ENCODE measurements around the gene LHX2. TPM values are rescaled to one million over a fixed set of nuclear protein-coding genes. Genes with fewer than 3 reads are reported as not detected.

LHX2 gene
- total RNA-seq, 1 donor from 2014 or later, result not detected

GRCh38 chr9:124012368-124013301 is 1.1 kb downstream of the LHX2 start:
- DNase-seq (ENCODE audit: low spot score), result no peak

DNA sequence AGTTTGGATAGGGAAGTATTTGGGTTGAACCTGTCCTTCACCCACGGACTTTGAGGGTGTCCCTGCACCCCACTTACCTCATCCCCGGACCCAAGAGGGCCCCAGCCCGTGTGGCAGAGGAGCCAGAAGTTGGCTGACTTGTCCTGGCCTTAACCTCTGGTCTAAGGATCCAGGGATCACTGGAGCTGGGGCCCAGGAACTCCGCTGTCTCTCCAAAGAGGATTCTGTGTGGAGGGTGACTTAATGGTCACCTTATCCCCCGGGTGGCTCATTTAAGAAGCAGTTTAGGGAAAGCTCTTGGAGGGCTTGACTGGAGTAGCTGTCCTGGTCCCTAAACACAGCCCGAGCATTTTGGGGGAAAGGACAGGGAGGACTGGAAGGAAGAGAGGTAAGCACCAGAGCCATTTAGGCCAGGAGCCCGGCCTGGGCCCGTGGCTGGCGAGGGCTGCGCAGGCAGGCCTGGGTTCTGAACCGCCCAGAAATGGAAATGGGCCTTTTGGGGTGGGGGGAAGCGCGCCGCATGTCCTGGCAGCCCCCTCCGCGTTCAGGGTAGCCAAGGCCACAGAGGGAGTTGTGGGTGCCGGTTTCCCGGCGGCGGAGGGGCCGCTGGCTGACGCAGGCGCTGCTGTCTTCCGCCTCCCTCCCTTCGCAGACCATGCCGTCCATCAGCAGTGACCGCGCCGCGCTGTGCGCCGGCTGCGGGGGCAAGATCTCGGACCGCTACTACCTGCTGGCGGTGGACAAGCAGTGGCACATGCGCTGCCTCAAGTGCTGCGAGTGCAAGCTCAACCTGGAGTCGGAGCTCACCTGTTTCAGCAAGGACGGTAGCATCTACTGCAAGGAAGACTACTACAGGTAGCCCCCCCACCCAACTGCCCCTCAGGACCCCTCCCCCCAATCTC is 2.0 kb downstream of the LHX2 start:
- no peak for DNase-seq (ENCODE audit: low spot score)

DNA sequence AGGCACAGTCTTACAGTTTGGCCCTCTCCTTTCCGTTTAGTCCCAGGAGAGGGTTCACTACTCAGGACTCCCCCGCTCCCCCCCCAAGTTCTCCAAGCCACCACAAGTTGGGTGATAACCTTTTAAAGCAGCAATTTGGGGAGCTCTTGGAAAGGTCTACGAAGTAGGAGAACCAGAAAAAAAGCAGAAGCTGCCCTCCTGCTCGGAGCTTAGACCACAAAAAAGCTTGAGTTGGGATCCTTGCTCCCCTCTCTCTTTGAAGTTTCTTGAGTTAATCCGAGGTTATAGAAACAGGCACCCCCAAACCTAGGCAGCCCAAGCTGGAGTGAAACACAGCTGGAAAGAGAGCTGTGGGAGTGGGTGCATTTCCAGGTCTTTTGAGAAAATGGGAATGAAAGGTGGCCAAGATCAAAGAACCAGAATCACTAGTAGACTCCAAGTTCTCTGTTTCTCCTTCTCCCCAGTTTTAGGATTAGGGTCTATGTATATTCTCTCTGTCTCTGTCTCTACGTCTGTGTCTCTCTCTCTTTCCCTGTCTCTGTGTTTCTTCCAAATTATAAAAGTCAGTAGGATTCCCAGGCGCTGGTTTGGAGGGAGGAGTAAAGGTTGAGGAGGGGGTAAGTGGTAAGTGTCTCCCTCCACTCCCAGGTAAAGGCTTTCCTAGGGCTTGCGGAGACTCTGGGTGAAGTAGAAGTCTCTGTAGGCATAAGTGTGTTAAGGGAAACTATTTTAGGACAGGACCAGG is 2.8 kb downstream of the LHX2 start:
- DNase-seq (ENCODE audit: low spot score), result no peak

DNA sequence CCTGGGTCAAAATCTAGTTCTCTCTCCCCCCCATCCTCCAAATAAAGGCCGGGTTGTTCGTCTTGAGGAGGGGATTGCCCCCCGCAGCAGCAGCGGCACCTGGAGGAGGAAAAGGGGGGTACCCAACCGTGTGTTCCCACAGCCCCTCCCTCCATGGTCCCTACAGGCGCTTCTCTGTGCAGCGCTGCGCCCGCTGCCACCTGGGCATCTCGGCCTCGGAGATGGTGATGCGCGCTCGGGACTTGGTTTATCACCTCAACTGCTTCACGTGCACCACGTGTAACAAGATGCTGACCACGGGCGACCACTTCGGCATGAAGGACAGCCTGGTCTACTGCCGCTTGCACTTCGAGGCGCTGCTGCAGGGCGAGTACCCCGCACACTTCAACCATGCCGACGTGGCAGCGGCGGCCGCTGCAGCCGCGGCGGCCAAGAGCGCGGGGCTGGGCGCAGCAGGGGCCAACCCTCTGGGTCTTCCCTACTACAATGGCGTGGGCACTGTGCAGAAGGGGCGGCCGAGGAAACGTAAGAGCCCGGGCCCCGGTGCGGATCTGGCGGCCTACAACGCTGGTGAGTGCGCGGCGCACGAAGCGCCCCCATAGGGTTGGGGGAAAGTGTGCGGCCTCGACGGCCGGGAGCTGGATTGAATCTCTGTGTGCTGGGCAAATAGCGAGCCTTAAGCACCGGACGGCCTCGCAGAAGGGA is 3.5 kb downstream of the LHX2 start:
- no peak for DNase-seq (ENCODE audit: low spot score)

DNA sequence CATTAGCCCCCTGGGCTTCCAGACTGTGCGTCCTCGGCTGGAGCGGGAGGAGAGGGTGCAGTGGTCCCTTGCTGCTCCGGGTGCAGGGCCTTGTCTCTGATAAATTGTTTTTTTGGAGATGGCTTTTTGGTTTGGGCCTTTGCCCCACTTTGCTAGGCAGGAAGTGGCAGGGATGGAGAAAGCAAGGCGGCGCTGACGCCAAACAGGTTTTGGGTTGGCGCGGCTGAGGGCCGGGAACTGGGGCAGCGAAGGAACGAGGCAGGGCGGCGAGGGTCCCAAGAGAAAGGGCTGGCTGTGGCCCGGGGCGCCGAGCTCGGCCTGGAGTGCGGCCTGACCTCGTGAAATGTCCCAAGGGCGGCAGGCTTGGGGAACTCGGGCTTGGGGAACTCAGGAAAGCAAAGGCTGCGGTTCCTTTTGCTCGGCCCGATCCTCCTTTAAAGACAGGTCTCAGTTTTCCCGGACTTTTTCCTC is 4.1 kb downstream of the LHX2 start:
- no peak for DNase-seq (ENCODE audit: low spot score)

GRCh38 chr9:124016175-124017050 is 4.8 kb downstream of the LHX2 start:
- no peak for DNase-seq (ENCODE audit: low spot score)

DNA sequence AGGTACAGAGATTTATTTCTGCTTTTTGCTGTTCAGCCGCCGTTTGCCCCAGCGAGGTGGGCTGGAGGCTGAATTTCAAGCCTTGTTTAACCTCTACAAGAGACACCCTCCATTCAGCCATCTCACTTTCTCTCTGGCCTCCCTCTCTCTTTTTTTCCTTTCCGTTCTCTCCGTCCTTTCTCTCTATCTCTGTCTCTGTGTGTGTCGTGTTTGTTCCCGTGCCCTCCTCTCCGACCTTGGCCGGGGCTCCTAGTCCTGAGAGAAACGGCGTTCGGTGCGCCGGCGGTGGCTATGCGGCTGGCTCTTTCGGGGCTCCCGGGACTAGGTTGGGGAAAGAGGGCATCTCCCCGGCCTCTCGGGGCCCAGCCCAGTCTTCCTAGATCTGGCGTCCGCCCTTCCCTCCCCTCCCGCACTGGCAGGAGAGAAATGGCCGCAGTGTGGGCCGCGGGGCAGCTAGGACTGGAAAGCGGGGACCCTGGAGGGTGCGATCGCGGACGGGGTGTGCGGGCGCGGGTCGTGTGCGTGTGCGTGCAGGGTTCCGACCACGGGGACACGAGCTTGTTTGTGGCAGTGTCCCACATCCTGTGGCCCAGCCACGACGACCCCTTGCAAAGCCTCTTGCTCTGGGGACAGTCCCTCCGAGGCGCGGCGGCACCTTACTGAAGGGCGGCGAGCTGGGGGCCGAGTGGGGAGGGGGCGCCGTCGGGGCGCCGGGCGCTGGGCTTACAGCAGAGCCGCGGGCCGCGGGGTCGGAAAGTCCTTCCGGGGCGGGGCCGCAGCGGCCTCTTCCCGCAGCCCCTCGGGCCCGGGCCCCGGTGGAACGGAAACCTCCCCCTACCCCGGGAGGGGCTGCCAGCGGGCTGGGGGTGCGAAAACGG is 5.7 kb downstream of the LHX2 start:
- no peak for DNase-seq (ENCODE audit: low spot score)

DNA sequence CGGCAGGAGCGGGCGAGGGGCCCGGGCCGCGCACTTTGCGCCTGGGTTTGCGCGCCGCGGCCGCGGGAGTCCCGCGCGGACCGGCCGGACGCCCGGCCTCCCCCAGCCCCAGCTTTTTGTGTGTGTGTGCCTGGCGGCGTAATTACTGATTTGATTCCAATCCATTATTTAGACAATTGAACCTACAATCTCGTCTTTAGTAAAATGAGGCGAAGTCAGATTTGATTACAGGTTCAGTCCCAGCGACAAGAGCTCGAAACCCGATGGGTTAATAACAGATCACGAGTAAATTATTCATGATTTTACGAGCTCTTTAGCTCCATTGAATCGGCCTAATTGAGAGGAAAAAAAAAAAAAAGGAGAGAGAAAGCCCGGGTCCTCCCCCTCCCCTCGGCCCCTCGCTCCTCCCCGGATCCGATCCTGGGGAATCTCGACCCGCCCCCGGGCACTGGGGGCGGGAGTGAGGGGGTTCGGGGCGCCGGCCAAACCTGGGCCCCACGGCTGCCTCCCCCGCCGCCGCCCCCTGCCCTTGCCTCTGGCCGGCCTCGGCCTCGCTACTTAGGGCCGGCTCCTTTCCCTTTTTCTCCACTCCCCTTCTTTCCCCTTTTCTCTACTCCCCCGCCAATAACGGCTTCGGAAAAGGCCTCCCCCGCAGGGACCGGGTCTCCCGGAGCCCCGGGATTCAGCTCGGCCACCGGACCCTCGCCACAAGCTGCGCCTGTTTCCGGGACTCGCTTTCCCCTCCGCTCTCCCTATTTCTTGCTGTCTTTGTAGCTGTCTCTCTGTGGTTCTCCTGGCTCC is 6.6 kb downstream of the LHX2 start:
- no peak for DNase-seq (ENCODE audit: low spot score)

DNA sequence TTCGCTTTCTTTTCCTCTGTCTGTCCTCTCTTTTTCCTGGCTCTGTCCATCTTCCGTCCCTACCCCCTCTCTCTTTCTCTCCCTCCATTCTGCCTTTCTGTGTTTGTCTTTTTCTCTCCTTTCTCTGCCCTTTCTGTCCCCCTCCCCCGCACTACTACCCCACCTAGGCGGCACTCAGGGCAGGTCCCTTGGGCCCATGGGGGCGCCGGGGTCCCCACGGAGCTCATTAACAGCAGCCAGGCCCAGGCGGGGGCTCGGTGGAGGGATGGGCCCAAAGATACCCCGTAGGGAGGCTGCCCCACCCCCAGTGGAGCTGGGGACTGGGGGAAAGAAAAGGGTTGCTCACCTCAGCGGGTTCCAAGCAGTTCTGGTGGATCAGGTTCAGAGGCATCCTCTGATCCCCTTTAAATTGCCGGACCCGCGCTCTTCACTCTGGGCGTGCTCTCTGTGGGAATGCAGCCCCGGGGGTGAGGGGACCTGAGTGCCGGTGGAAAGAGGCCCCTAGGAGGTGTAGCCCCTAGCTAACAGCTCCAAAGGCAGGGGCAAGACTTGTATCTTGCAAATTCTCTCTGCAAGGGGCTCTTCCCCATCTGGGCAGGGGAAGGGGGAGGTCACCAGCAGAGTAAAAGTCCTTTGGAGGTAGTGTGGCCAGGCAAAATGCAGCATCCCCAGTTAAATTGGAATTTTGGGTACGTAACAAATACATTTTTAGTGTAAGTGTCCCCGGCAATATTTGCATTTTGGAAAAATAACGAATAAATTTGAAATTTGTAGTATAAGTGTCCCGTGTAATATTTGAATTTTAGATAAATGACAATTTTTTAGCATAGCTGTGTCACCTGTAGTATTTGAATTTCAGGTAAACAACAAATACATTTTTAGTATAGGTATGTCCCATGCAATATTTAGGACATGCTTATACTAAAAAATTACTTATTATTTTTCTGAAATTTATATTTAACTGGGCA is 7.4 kb downstream of the LHX2 start:
- no peak for DNase-seq (ENCODE audit: low spot score)

DNA sequence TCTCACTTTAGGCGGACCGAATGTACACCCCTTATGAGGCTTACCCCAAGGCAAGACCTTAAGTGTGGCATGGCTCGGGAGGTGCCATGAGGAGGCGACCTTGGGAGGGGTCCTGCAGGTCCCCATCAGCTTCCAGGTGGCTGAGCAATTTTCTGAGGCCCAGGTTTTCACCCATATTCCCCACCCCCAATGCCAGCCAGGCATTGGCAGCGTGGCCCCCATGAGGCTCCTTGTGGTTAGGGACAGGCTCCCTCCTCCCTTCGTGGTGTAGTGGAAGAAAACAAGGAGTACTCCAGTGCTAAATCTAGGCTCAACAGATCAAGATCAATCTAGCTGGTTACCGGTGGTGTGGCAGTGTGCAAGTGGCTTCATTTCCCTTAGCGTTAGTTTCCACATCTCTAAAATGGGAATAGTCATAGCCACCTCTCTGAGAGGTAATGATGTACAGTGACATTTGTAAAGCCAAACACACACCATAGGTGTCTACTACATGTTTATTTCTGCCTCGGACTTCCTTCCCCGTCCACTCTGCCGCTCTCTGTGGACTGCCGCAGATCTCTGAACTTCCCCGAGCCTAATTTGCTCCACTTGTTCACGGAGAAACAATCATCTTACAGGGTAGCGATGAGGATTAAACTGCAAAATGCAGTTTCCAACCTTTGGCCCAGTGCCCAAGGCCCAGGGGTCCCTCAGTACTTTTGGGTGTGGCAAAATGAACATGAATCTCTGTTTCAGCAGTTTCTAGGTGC is 8.4 kb downstream of the LHX2 start:
- no peak for DNase-seq (ENCODE audit: low spot score)

DNA sequence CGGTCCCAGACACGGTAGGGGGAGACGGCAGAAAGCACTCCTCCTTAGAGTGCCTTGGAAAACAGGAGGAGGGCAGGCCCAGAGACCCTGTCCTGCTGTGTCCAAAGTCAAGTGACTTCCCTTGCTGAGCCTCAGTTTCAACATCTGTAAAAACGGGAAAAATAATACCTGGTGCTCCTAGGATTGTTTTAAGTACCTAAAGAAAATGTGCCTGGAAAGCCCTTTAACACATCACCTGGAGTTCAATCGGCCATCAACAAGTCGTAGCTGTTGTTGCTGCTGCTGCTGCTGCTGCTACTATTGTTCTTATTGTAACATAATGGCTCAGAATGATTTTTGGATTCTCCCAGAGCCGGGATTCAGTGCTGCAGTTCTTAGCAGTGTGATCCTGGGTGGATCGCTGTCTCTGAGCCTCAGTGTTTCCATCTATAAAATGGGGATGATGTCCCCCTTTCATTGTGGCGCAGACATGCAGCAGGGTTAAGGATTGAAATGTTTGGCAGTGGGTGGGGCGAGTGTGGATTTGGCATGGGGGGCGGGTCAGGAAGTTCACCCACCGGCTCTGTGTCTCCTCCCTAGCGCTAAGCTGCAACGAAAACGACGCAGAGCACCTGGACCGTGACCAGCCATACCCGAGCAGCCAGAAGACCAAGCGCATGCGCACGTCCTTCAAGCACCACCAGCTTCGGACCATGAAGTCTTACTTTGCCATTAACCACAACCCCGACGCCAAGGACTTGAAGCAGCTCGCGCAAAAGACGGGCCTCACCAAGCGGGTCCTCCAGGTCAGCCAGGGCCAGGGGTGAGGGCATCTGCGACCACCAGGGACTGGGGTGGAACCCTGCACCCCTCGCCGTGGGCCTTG is 9.2 kb downstream of the LHX2 start:
- no peak for DNase-seq (ENCODE audit: low spot score)

DNA sequence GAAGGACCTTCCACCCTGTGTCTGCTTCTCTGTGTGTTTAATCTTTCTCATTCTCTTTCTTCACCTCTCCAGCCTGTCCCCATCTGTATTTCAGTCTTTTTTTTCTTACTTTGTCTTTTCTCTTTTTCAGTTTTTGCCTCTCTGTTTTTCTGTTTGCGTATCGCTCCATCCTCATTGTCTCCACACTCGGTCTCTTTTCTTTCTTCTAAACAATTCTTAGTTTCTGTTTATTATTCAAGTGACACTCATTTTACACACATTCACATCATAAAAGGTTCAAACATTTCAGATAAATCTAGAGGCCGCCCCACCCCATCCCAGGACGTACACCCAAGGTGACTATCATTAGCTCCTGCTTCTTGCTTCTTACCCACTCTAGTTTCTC is 9.8 kb downstream of the LHX2 start:
- no peak for DNase-seq (ENCODE audit: low spot score)

DNA sequence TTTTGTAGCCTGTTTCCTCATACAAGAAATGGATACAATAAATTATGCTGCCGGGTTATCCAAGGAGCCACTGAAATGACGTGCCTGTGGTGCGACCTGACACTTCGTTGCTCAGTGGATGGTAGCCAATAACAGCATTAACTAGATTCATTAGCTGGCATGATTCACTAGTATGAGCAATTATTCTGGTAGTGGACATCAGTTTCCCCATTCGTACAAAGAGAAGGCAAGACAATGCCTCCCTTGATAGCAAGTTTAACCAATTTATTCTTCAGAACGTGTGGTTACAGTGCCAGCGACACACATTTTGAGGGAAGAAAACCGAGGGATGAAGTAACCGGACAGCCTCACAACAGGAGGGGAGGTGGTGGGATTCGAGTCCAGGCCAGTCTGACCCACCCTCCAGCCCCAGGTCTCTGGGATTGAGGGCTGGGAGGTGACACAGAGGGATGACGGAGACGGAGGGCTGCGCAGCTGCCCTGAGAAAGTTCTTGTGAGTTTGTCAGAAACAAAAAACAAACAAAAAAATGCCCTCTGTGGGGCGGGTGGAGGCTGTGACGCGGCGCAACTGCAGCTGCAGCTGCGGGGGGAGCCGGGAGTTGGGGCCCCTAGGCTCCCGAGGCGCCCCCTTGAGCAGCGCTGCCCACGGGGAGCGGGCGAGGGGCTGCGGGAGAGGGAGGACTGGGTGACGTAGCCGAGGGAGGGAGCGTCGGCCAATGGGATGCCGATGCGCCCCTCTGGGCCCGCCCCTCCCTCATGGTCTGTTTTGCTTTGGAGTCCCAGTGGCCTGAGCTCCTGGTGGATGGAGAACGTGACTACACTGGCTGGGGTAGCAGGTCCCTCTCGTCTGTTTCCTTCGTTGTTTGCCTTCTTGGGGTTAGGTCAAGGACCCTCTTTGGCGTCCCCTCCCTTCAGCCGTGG is 10.9 kb downstream of the LHX2 start:
- DNase-seq (ENCODE audit: low spot score), result no peak

DNA sequence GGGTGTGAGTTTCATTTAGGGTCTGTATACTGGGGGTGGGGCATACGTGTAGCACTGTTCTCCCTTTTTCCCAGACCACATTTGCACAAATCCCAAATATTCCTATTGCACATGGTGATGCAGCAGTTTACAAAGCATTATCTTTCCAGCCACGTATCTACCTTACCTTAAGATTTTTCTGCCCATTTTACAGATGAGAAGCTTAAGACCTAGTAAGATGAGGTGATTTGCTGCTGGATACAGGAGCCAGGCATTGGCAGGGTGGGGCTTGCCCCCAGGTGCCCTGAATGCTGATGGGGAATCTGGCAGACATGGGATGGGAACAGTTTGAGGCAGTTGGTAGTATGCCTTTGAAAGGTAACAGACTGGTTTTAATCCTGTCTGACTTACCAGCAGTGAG is 12.5 kb downstream of the LHX2 start:
- DNase-seq (ENCODE audit: low spot score), result no peak
